Chondrocyte (in vitro differentiated cells): ENCODE data around the gene SCT. TPM values are rescaled to one million over a fixed set of nuclear protein-coding genes. Genes with fewer than 3 reads are reported as not detected.

Experiments used
- DNase-seq: peaks from one replicate; pipeline ENCODE4 v3.0.0; 2021; ENCODE audit warnings: mixed read lengths, low spot score
- H3K27ac Mint-ChIP-seq: one replicate; pipeline ENCODE4 v1.8.0; 2021; ENCODE audit warnings: mild to moderate bottlenecking, moderate library complexity, mixed read lengths; ENCODE audit not compliant: unreplicated experiment
- H3K27me3 Mint-ChIP-seq: 2 replicates; pipeline ENCODE4 v1.8.0; 2021; ENCODE audit warnings: low read depth, mixed read lengths
- H3K36me3 Mint-ChIP-seq: 2 replicates; pipeline ENCODE4 v1.8.0; 2021; ENCODE audit warnings: low read depth, mixed read lengths
- H3K4me1 Mint-ChIP-seq: 2 replicates; pipeline ENCODE4 v1.8.0; 2021; ENCODE audit warnings: low read depth, mild to moderate bottlenecking, mixed read lengths
- H3K4me3 Mint-ChIP-seq: one replicate; pipeline ENCODE4 v1.8.0; 2021; ENCODE audit warnings: mild to moderate bottlenecking, moderate library complexity, mixed read lengths; ENCODE audit not compliant: unreplicated experiment
- H3K9me3 Mint-ChIP-seq: 2 replicates; pipeline ENCODE4 v1.8.0; 2021; ENCODE audit warnings: low read depth, mixed read lengths
- CTCF ChIP-seq: fragments of 200-600 bp; sonication (generic); IDR thresholded peaks from 2 replicates; pipeline ENCODE4 v1.5.0; 2021; ENCODE audit warnings: antibody characterized with exemption, mild to moderate bottlenecking, moderate library complexity
- total RNA-seq: library from RNA; stranded (reverse); gene quantifications from 3 replicates; pipeline ENCODE4 v1.2.1, GENCODE V29; 2021

SCT gene
- total RNA-seq, 1 donor from 2014 or later = 0.72 TPM

- H3K36me3 Mint-ChIP-seq = peaks cover 31% of the 10 kb centered on the region
- H3K9me3 Mint-ChIP-seq = no peaks in the 10 kb centered on the region
- H3K27me3 Mint-ChIP-seq = no peaks in the 10 kb centered on the region
- TF ChIP-seq CTCF = no peak
- H3K27ac Mint-ChIP-seq = no peak overlapping the region
- no peak for DNase-seq
- H3K4me3 Mint-ChIP-seq = no peak overlapping the region
- no peaks in the 10 kb centered on the region for H3K4me1 Mint-ChIP-seq
These were observed 30.6 kb downstream of the SCT start for GRCh38 chr11:596374-596773.

DNA sequence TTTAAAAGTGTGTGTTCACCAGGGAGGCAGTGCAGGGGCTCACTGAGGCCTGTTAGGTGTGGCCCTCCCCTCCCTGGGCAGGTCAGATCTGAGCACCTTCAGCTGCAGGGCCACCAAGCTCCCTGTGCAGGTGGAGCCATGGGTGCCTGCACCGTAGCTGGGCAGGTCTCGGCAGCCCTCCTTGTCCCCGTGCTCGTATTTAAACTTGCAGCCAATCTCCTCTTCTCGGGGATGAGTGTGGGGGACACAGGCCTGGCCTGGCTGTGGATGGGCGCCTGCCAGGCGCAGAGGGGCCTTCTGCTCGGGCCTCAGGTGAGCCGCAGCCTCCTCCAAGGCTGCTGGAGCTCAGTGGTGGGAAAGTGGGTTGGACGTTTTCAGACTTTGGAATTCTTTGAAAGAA, 31.6 kb downstream of the SCT start:
- H3K9me3 Mint-ChIP-seq = no peaks in the 10 kb centered on the region
- no peak for TF ChIP-seq CTCF

DNA sequence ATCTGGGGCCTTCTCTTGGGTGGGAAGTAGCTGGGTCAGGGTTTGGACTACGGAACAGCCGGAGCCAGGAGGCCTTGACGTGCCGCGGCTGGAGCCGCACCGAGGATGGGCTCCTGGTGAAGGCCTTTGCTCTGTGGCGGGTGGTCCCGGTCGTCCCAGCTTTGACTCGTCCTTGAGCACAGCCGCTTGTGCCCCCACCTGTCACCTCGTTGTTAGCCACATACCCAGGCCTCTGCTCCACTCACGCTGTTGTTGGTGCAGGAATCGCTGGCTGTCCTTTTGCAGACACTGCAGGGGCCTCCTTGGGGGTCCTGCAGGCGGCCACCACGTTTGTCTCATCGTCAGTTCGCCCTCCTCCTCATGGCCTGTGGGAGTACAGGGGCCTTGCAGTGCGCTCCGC, 33.6 kb downstream of the SCT start:
- peaks cover 35% of the 10 kb centered on the region for H3K36me3 Mint-ChIP-seq
- H3K27me3 Mint-ChIP-seq = no peaks in the 10 kb centered on the region
- no peaks in the 10 kb centered on the region for H3K9me3 Mint-ChIP-seq
- peaks cover under 1% of the 10 kb centered on the region for H3K4me1 Mint-ChIP-seq
- no peak overlapping the region for H3K27ac Mint-ChIP-seq
- no peak for DNase-seq
- H3K4me3 Mint-ChIP-seq = no peak overlapping the region
- TF ChIP-seq CTCF = no peak

More for the DNA sequence above, 31.6 kb downstream of the SCT start:
- H3K4me1 Mint-ChIP-seq = no peaks in the 10 kb centered on the region
- H3K27me3 Mint-ChIP-seq = no peaks in the 10 kb centered on the region
- DNase-seq = no peak
- H3K27ac Mint-ChIP-seq = no peak overlapping the region
- H3K36me3 Mint-ChIP-seq = peaks cover 31% of the 10 kb centered on the region
- no peak overlapping the region for H3K4me3 Mint-ChIP-seq

DNA sequence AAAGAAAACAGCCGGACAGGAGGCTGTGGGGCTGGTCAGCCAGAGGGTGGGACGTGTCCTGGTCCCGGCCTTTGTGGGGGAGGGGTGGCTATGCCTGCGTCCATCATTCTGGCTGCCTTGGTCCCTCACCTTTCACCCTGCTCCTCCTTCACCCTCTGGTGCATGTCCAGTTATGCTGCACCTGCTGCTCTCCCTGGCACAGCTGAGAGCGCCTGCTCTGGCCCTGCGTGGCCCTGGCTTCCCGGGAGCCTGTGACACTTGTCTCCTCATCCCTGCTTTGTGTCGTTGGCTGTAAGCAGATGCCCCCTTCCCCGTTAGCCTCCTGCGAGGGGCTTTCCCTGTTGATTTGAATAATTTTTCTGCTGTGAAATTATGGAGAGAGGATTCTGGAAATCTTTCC, 34.1 kb downstream of the SCT start:
- DNase-seq = no peak
- H3K4me1 Mint-ChIP-seq = peaks cover 4% of the 10 kb centered on the region
- TF ChIP-seq CTCF = no peak
- no peaks in the 10 kb centered on the region for H3K9me3 Mint-ChIP-seq
- H3K27ac Mint-ChIP-seq = no peak overlapping the region
- H3K36me3 Mint-ChIP-seq = peaks cover 35% of the 10 kb centered on the region
- H3K4me3 Mint-ChIP-seq = no peak overlapping the region
- no peaks in the 10 kb centered on the region for H3K27me3 Mint-ChIP-seq

- H3K9me3 Mint-ChIP-seq = no peaks in the 10 kb centered on the region
- no peaks in the 10 kb centered on the region for H3K27me3 Mint-ChIP-seq
- no peak for DNase-seq
- peaks cover 9% of the 10 kb centered on the region for H3K4me1 Mint-ChIP-seq
- no peak for TF ChIP-seq CTCF
- no peak overlapping the region for H3K27ac Mint-ChIP-seq
- no peak overlapping the region for H3K4me3 Mint-ChIP-seq
- H3K36me3 Mint-ChIP-seq = peaks cover 36% of the 10 kb centered on the region
These were observed 34.5 kb downstream of the SCT start for GRCh38 chr11:592501-592900.
